ENCODE data around the gene GARIN1A. TPM values are rescaled to one million over a fixed set of nuclear protein-coding genes. Genes with fewer than 3 reads are reported as not detected.
"Not testable (repeated sequence)": the region's sequence is repeated elsewhere in the genome, so short reads cannot be mapped to it uniquely, and the experiment has no call there.

The GARIN1A gene
- total and polyA plus RNA-seq, 2 of the 8 experiments (the other 6 are each of a cell fraction or from before 2014, with no cell fraction given) = 0.34 TPM; not detected in 1

DNA sequence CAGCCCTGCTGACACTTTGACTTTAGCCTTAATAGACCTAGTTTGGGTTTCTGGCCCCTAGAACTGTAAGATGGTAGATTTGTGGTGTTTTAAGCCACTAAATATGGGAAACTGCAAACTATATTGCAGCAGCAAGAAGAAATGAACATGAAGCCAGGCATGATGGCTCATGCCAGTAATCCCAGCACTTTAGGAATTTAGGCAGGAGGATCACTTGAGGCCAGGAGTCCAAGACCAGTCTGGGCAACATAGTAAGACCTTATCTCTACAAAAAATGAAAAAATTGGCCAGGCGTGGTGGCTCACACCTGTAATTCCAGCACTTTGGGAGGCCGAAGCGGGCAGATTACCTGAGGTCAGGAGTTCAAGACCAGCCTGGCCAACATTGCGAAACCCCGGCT is 26.9 kb upstream of the GARIN1A start:
- H3K56ac ChIP-seq (replicated peaks; ENCODE audit: insufficient read length, low read depth, low read length); H4K91ac ChIP-seq (replicated peaks; ENCODE audit: insufficient read length, low read length); FAIRE-seq; H3K4me3 ChIP-seq (ENCODE audit: extremely low read depth in 1 of 4, insufficient read depth in 2 of 4, low read depth in 3 of 4, low read length in 4 of 4); H2BK20ac ChIP-seq (ENCODE audit: low read length); H3K9me3 ChIP-seq (ENCODE audit: insufficient read depth in 2 of 2, low read depth in 1 of 2, low read length in 1 of 2); H3K27me3 ChIP-seq (replicated peaks in 1 of 4; ENCODE audit: control insufficient read depth in 3 of 4, extremely low read depth in 1 of 4, insufficient read depth in 3 of 4, low read length in 3 of 4); H2BK120ac ChIP-seq (replicated peaks; ENCODE audit: low read depth, low read length); H4K8ac ChIP-seq (ENCODE audit: extremely low read depth, insufficient read depth, low read length); H3K14ac ChIP-seq (ENCODE audit: insufficient read length); H2AFZ ChIP-seq (ENCODE audit: low read length); H3K9ac ChIP-seq (replicated peaks in 1 of 4; ENCODE audit: extremely low read depth in 1 of 4, low read depth in 3 of 4, low read length in 3 of 4); H3K4me1 ChIP-seq (replicated peaks in 1 of 4; ENCODE audit: control insufficient read depth in 3 of 4, insufficient read depth in 4 of 4, low read length in 3 of 4); H3K23ac ChIP-seq (ENCODE audit: insufficient read length); H3K36me3 ChIP-seq (ENCODE audit: control insufficient read depth in 2 of 4, insufficient read depth in 4 of 4, low read length in 3 of 4); H3K27ac ChIP-seq (ENCODE audit: low read depth, low read length); H2BK5ac ChIP-seq (ENCODE audit: low read depth, low read length); H4K20me1 ChIP-seq (replicated peaks in 1 of 2; ENCODE audit: control insufficient read depth in 1 of 2, insufficient read depth in 2 of 2, low read length in 2 of 2); DNase-seq (ENCODE audit: low read depth in 1 of 2, low spot score in 2 of 2); H4K5ac ChIP-seq (ENCODE audit: insufficient read length, low read depth, low read length); H3K18ac ChIP-seq (ENCODE audit: extremely low read depth, low read length); H2BK15ac ChIP-seq (ENCODE audit: low read length); H3K23me2 ChIP-seq (ENCODE audit: low read depth, low read length); H3K79me2 ChIP-seq (ENCODE audit: control insufficient read depth in 1 of 2, insufficient read depth in 2 of 2, low read length in 2 of 2); H3K79me1 ChIP-seq (ENCODE audit: low read depth, low read length); H2BK12ac ChIP-seq (ENCODE audit: low read depth, low read length); H3K4ac ChIP-seq (replicated peaks; ENCODE audit: insufficient read length, low read depth, low read length); POLR2A ChIA-PET (ENCODE audit: partially characterized antibody); H3K4me2 ChIP-seq (ENCODE audit: insufficient read depth in 1 of 2, low read depth in 2 of 2, low read length in 2 of 2); CTCF ChIA-PET (ENCODE audit: partially characterized antibody); H2AK5ac ChIP-seq (ENCODE audit: low read depth, low read length): not testable (repeated sequence)
- 100% methylated on average over 5 of the region's 5 CpGs; no CpG with 5 or more reads in 1 of the 2 experiments for WGBS, 2 experiments (ENCODE audit: extremely low coverage in 1 of 2, insufficient coverage in 1 of 2, insufficient read length in 1 of 2, insufficient replicate concordance in 2 of 2, low coverage in 1 of 2, low lambda C conversion rate in 2 of 2, missing lambda C conversion rate in 1 of 2)

DNA sequence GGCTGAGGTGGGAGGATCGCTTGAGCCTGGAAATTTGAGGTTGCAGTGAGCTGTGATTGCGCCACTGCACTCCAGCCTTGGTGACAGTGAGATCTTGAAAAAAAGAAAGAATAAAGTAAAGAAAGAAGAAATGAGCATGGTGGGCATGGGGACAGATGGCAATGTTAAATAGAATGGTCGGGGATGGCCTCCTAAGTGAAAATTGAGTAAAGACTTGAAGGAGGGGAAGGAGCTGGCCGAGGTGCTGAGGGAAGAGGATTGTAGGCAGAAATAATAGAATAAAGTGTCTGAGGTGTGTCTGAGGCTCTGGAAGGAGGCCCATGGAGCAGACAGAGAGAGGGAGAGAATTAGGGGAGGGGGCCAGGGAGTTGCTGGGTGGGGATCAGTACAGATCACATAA is 26.2 kb upstream of the GARIN1A start:
- DNase-seq (ENCODE audit: low read depth in 1 of 2, low spot score in 2 of 2); H3K23me2 ChIP-seq (ENCODE audit: low read depth, low read length); H2BK15ac ChIP-seq (ENCODE audit: low read length); POLR2A ChIA-PET (ENCODE audit: partially characterized antibody); H3K79me1 ChIP-seq (ENCODE audit: low read depth, low read length); H3K14ac ChIP-seq (ENCODE audit: insufficient read length); H3K56ac ChIP-seq (replicated peaks; ENCODE audit: insufficient read length, low read depth, low read length); H2BK120ac ChIP-seq (replicated peaks; ENCODE audit: low read depth, low read length); H3K4ac ChIP-seq (replicated peaks; ENCODE audit: insufficient read length, low read depth, low read length); H3K4me1 ChIP-seq (replicated peaks in 1 of 4; ENCODE audit: control insufficient read depth in 3 of 4, insufficient read depth in 4 of 4, low read length in 3 of 4); H2AFZ ChIP-seq (ENCODE audit: low read length); H3K27me3 ChIP-seq (replicated peaks in 1 of 4; ENCODE audit: control insufficient read depth in 3 of 4, extremely low read depth in 1 of 4, insufficient read depth in 3 of 4, low read length in 3 of 4); H4K91ac ChIP-seq (replicated peaks; ENCODE audit: insufficient read length, low read length); H3K4me2 ChIP-seq (ENCODE audit: insufficient read depth in 1 of 2, low read depth in 2 of 2, low read length in 2 of 2); H3K4me3 ChIP-seq (ENCODE audit: extremely low read depth in 1 of 4, insufficient read depth in 2 of 4, low read depth in 3 of 4, low read length in 4 of 4); CTCF ChIA-PET (ENCODE audit: partially characterized antibody); H3K36me3 ChIP-seq (ENCODE audit: control insufficient read depth in 2 of 4, insufficient read depth in 4 of 4, low read length in 3 of 4); H4K8ac ChIP-seq (ENCODE audit: extremely low read depth, insufficient read depth, low read length); H2AK5ac ChIP-seq (ENCODE audit: low read depth, low read length); H3K9ac ChIP-seq (replicated peaks in 1 of 4; ENCODE audit: extremely low read depth in 1 of 4, low read depth in 3 of 4, low read length in 3 of 4); H3K23ac ChIP-seq (ENCODE audit: insufficient read length); FAIRE-seq; H2BK20ac ChIP-seq (ENCODE audit: low read length); H2BK12ac ChIP-seq (ENCODE audit: low read depth, low read length); H4K20me1 ChIP-seq (replicated peaks in 1 of 2; ENCODE audit: control insufficient read depth in 1 of 2, insufficient read depth in 2 of 2, low read length in 2 of 2); H3K18ac ChIP-seq (ENCODE audit: extremely low read depth, low read length); H3K9me3 ChIP-seq (ENCODE audit: insufficient read depth in 2 of 2, low read depth in 1 of 2, low read length in 1 of 2); H2BK5ac ChIP-seq (ENCODE audit: low read depth, low read length); H3K27ac ChIP-seq (ENCODE audit: low read depth, low read length); H3K79me2 ChIP-seq (ENCODE audit: control insufficient read depth in 1 of 2, insufficient read depth in 2 of 2, low read length in 2 of 2); H4K5ac ChIP-seq (ENCODE audit: insufficient read length, low read depth, low read length): not testable (repeated sequence)
- WGBS, 2 experiments (ENCODE audit: extremely low coverage in 1 of 2, insufficient coverage in 1 of 2, insufficient read length in 1 of 2, insufficient replicate concordance in 2 of 2, low coverage in 1 of 2, low lambda C conversion rate in 2 of 2, missing lambda C conversion rate in 1 of 2) = 82% methylated on average over 3 of the region's 4 CpGs; no CpG with 5 or more reads in 1 of the 2 experiments

Measured in H1 (cell line).